OCI-LY1 (cell line): Measurements from ENCODE around the gene SLC17A1.
"Not testable (repeated sequence)": the region's sequence is repeated elsewhere in the genome, so short reads cannot be mapped to it uniquely, and the experiment has no call there.

ENCODE experiments used
- H2AFZ ChIP-seq: fragments of 200-600 bp; sonication (generic), shearing (Covaris generic); 2 replicates; pipeline ENCODE4 v1.6.0; 2014; ENCODE audit warnings: antibody characterized with exemption, mild to moderate bottlenecking, low read length
- H3F3A ChIP-seq: fragments of 200-600 bp; sonication (generic), shearing (Covaris generic); 2 replicates; pipeline ENCODE4 v1.6.0; 2014; ENCODE audit warnings: mild to moderate bottlenecking, antibody characterized with exemption, low read length, moderate library complexity; ENCODE audit not compliant: insufficient read depth
- H3K27ac ChIP-seq: fragments of 200-600 bp; sonication (generic); 2 replicates; pipeline ENCODE4 v1.5.1; 2014; ENCODE audit warnings: low read length, mixed run types, mild to moderate bottlenecking, low read depth; ENCODE audit not compliant: poor library complexity, severe bottlenecking
- H3K27me3 ChIP-seq: fragments of 200-600 bp; sonication (generic); 2 replicates; pipeline ENCODE4 v1.6.0; 2014; ENCODE audit warnings: antibody characterized with exemption, mild to moderate bottlenecking, low read length, moderate library complexity; ENCODE audit not compliant: insufficient read depth
- H3K36me3 ChIP-seq: fragments of 200-600 bp; sonication (generic); 2 replicates; pipeline ENCODE4 v1.6.1; 2014; ENCODE audit warnings: mild to moderate bottlenecking, antibody characterized with exemption, low read length, moderate library complexity, mixed read lengths; ENCODE audit not compliant: insufficient read depth
- H3K4me1 ChIP-seq: fragments of 200-600 bp; sonication (generic); 2 replicates; pipeline ENCODE4 v1.5.1; 2014; ENCODE audit warnings: mild to moderate bottlenecking, low read length, moderate library complexity; ENCODE audit not compliant: insufficient read depth, severe bottlenecking
- H3K4me2 ChIP-seq: fragments of 200-600 bp; sonication (generic), shearing (Covaris generic); 2 replicates; pipeline ENCODE4 v1.6.1; 2014; ENCODE audit warnings: low read length
- H3K4me3 ChIP-seq: fragments of 200-600 bp; sonication (generic); 2 replicates; pipeline ENCODE4 v1.5.1; 2014; ENCODE audit warnings: low read length, low read depth, mild to moderate bottlenecking, mixed read lengths; ENCODE audit not compliant: poor library complexity, severe bottlenecking
- H3K79me2 ChIP-seq: fragments of 200-600 bp; shearing (Covaris generic); 2 replicates; pipeline ENCODE4 v1.6.1; 2016; ENCODE audit warnings: mixed run types, low read length, mixed read lengths; ENCODE audit not compliant: insufficient read depth
- H3K9ac ChIP-seq: fragments of 200-600 bp; sonication (generic), shearing (Covaris generic); 2 replicates; pipeline ENCODE4 v1.6.1; 2014; ENCODE audit warnings: mild to moderate bottlenecking, low read length, mixed read lengths
- H3K9me2 ChIP-seq: fragments of 200-600 bp; sonication (generic), shearing (Covaris generic); 2 replicates; pipeline ENCODE4 v1.6.1; 2014; ENCODE audit warnings: low read depth, mild to moderate bottlenecking, low read length, mixed read lengths
- H3K9me3 ChIP-seq: fragments of 200-600 bp; shearing (Covaris generic); 2 replicates; pipeline ENCODE4 v1.6.1; 2014; ENCODE audit warnings: low read length, mixed read lengths
- H4K20me1 ChIP-seq: fragments of 200-600 bp; sonication (generic), shearing (Covaris generic); 2 replicates; pipeline ENCODE4 v1.6.0; 2016; ENCODE audit warnings: mild to moderate bottlenecking, low read length; ENCODE audit not compliant: insufficient read depth
- CTCF ChIP-seq: fragments of 200-600 bp; sonication (generic), shearing (Covaris generic); IDR thresholded peaks from 2 replicates; pipeline ENCODE4 v1.5.1; 2017; ENCODE audit warnings: mild to moderate bottlenecking, antibody characterized with exemption, low read length, moderate library complexity, mixed read lengths
- EZH2 ChIP-seq: fragments of 200-600 bp; sonication (generic), shearing (Covaris generic); IDR thresholded peaks from 2 replicates; pipeline ENCODE4 v1.8.0; 2017; ENCODE audit warnings: borderline replicate concordance, mixed run types, mild to moderate bottlenecking, antibody characterized with exemption, low read length, moderate library complexity, mixed read lengths

Gene SLC17A1

GRCh38 chr6:25749837-25750236 is 82.0 kb downstream of the SLC17A1 start:
- H3K4me3 ChIP-seq = no peak overlapping the region
- no peak overlapping the region for H3K9ac ChIP-seq

GRCh38 chr6:25748601-25749517 is 83.0 kb downstream of the SLC17A1 start:
- not testable (repeated sequence) for H3K27ac ChIP-seq, H3K4me3 ChIP-seq, H3K36me3 ChIP-seq, H3K27me3 ChIP-seq, H4K20me1 ChIP-seq, H2AFZ ChIP-seq, H3K9ac ChIP-seq, H3K79me2 ChIP-seq, H3K4me2 ChIP-seq, H3K4me1 ChIP-seq, H3K9me3 ChIP-seq, H3F3A ChIP-seq, H3K9me2 ChIP-seq

More at GRCh38 chr6:25749837-25750236, 82.0 kb downstream of the SLC17A1 start:
- Histone ChIP-seq H3K4me1 (no peaks in the 10 kb centered on the region), H3K9me3 (no peaks in the 10 kb centered on the region), H2AFZ (no peak overlapping the region), H3K9me2 (no peaks in the 10 kb centered on the region), H3K4me2 (no peak overlapping the region), H3K27ac (no peak overlapping the region), H3K79me2 (no peaks in the 10 kb centered on the region), H4K20me1 (no peaks in the 10 kb centered on the region), H3K27me3 (no peaks in the 10 kb centered on the region), H3K36me3 (no peaks in the 10 kb centered on the region), H3F3A (no peaks in the 10 kb centered on the region)
- TF ChIP-seq EZH2 (no peak), CTCF (no peak)

- no peak overlapping the region for H3K27ac ChIP-seq
Observed at GRCh38 chr6:25748049-25748448, 83.8 kb downstream of the SLC17A1 start.

More at GRCh38 chr6:25748049-25748448, 83.8 kb downstream of the SLC17A1 start:
- no peaks in the 10 kb centered on the region for H3F3A ChIP-seq
- H3K9me2 ChIP-seq = no peaks in the 10 kb centered on the region
- no peak overlapping the region for H3K4me3 ChIP-seq
- no peaks in the 10 kb centered on the region for H3K9me3 ChIP-seq
- no peaks in the 10 kb centered on the region for H3K4me1 ChIP-seq
- H4K20me1 ChIP-seq = no peaks in the 10 kb centered on the region
- no peak overlapping the region for H3K4me2 ChIP-seq
- H3K27me3 ChIP-seq = no peaks in the 10 kb centered on the region
- H3K79me2 ChIP-seq = no peaks in the 10 kb centered on the region
- H2AFZ ChIP-seq = no peak overlapping the region
- TF ChIP-seq EZH2 (no peak), CTCF (no peak)
- no peak overlapping the region for H3K9ac ChIP-seq
- no peaks in the 10 kb centered on the region for H3K36me3 ChIP-seq
